Measurements from ENCODE around the gene ZNF224. TPM values are rescaled to one million over a fixed set of nuclear protein-coding genes. Genes with fewer than 3 reads are reported as not detected.
A peak's percentile ranks its signal among the peaks of the same experiment; 100 is the strongest.

ZNF224 gene
- total and polyA plus RNA-seq, 5 donors from 2014 or later = 9.4 to 42.5 (median 12.7) TPM

- H3K27me3 ChIP-seq (ENCODE audit: control insufficient read depth, insufficient read depth, low read length) = no peaks in the 10 kb centered on the region
- H3K4me3 Mint-ChIP-seq = peak within 1 kb of the TSS; percentile 93 to 97 (median 96)
- peaks cover 4% of the 10 kb centered on the region for H3K27me3 Mint-ChIP-seq
- peak within 1 kb of the TSS; percentile 79 to 91 (median 91) for H3K27ac Mint-ChIP-seq
- no peaks in the 10 kb centered on the region for H3K9me3 ChIP-seq (ENCODE audit: control insufficient read depth in 2 of 2, low read length in 2 of 2)
- DNase-seq = peak; percentile 58 to 80 (median 61)
- H3K36me3 ChIP-seq (ENCODE audit: control insufficient read depth, insufficient read depth, low read length) = peaks cover 21% of the 10 kb centered on the region
- peak within 1 kb of the TSS; percentile 88 for H3K4me3 ChIP-seq (ENCODE audit: low read depth, low read length)
- peak; percentile 68 to 84 for ATAC-seq (ENCODE audit: low read depth in 2 of 2)
- peaks cover 15 to 40% (median 33%) of the 10 kb centered on the region in 4 donors for H3K4me1 Mint-ChIP-seq
- peak within 1 kb of the TSS; percentile 58 for H3K27ac ChIP-seq (ENCODE audit: insufficient read depth, low read length, poor library complexity, severe bottlenecking)
- peaks cover 17% of the 10 kb centered on the region for H3K4me1 ChIP-seq (ENCODE audit: control insufficient read depth, insufficient read depth, low read length, poor library complexity, severe bottlenecking)
- peaks cover 0 to 8% (median 1%) of the 10 kb centered on the region in 7 donors for H3K9me3 Mint-ChIP-seq
- H3K36me3 Mint-ChIP-seq = peaks cover 30% of the 10 kb centered on the region
Observed at GRCh38 chr19:44141191-44142058, 47.3 kb downstream of the ZNF224 start, which contains the start of gene ZNF234. ZNF234 (plus strand) TSS chr19:44141554; CDS start chr19:44144633, 3,079 bp downstream.

- no peak for DNase-seq
- Histone ChIP-seq H3K9me3 (ENCODE audit: control insufficient read depth in 2 of 2, low read length in 2 of 2) (no peaks in the 10 kb centered on the region), H3K4me1 (ENCODE audit: control insufficient read depth, insufficient read depth, low read length, poor library complexity, severe bottlenecking) (peaks cover 17% of the 10 kb centered on the region), H3K4me3 (ENCODE audit: low read depth, low read length) (peak overlapping the region; percentile 82), H3K27ac (ENCODE audit: insufficient read depth, low read length, poor library complexity, severe bottlenecking) (peak overlapping the region; percentile 58), H3K36me3 (ENCODE audit: control insufficient read depth, insufficient read depth, low read length) (peaks cover 21% of the 10 kb centered on the region), H3K27me3 (ENCODE audit: control insufficient read depth, insufficient read depth, low read length) (no peaks in the 10 kb centered on the region)
- Mint-ChIP-seq H3K4me3 (peak overlapping the region; percentile 93 to 97 (median 96)), H3K36me3 (peaks cover 31% of the 10 kb centered on the region), H3K27ac (peak overlapping the region; percentile 79 to 91 (median 91)), H3K4me1 (peaks cover 13 to 40% (median 33%) of the 10 kb centered on the region in 4 donors), H3K27me3 (peaks cover 4% of the 10 kb centered on the region), H3K9me3 (peaks cover 0 to 4% (median 1%) of the 10 kb centered on the region in 7 donors)
- no peak for ATAC-seq (ENCODE audit: low read depth in 2 of 2)
Observed at GRCh38 chr19:44142059-44142433, 47.9 kb downstream of the ZNF224 start.

- Mint-ChIP-seq H3K9me3 (peaks cover 6 to 31% (median 20%) of the 10 kb centered on the region in 7 donors), H3K27ac (no peak overlapping the region), H3K36me3 (peaks cover 80% of the 10 kb centered on the region), H3K4me1 (peaks cover 0 to 4% (median 0%) of the 10 kb centered on the region in 4 donors), H3K4me3 (no peak overlapping the region), H3K27me3 (no peaks in the 10 kb centered on the region)
- DNase-seq = no peak
- Histone ChIP-seq H3K36me3 (ENCODE audit: control insufficient read depth, insufficient read depth, low read length) (peaks cover 82% of the 10 kb centered on the region), H3K9me3 (ENCODE audit: control insufficient read depth in 2 of 2, low read length in 2 of 2) (peaks cover 19 to 23% of the 10 kb centered on the region in 2 experiments), H3K4me1 (ENCODE audit: control insufficient read depth, insufficient read depth, low read length, poor library complexity, severe bottlenecking) (no peaks in the 10 kb centered on the region), H3K4me3 (ENCODE audit: low read depth, low read length) (no peak overlapping the region), H3K27ac (ENCODE audit: insufficient read depth, low read length, poor library complexity, severe bottlenecking) (no peak overlapping the region), H3K27me3 (ENCODE audit: control insufficient read depth, insufficient read depth, low read length) (no peaks in the 10 kb centered on the region)
- no peak for ATAC-seq (ENCODE audit: low read depth in 2 of 2)
Observed at GRCh38 chr19:44149776-44150175, 55.6 kb downstream of the ZNF224 start.

GRCh38 chr19:44151491-44151890 is 57.3 kb downstream of the ZNF224 start:
- Histone ChIP-seq H3K9me3 (ENCODE audit: control insufficient read depth in 2 of 2, low read length in 2 of 2) (peaks cover 36 to 40% of the 10 kb centered on the region in 2 experiments), H3K36me3 (ENCODE audit: control insufficient read depth, insufficient read depth, low read length) (peaks cover 83% of the 10 kb centered on the region), H3K27ac (ENCODE audit: insufficient read depth, low read length, poor library complexity, severe bottlenecking) (no peak overlapping the region), H3K4me3 (ENCODE audit: low read depth, low read length) (no peak overlapping the region), H3K4me1 (ENCODE audit: control insufficient read depth, insufficient read depth, low read length, poor library complexity, severe bottlenecking) (no peaks in the 10 kb centered on the region), H3K27me3 (ENCODE audit: control insufficient read depth, insufficient read depth, low read length) (no peaks in the 10 kb centered on the region)
- Mint-ChIP-seq H3K36me3 (peaks cover 73% of the 10 kb centered on the region), H3K27ac (no peak overlapping the region), H3K4me3 (no peak overlapping the region), H3K27me3 (no peaks in the 10 kb centered on the region), H3K9me3 (peaks cover 6 to 37% (median 26%) of the 10 kb centered on the region in 7 donors), H3K4me1 (no peaks in the 10 kb centered on the region)
- DNase-seq (no peak), ATAC-seq (ENCODE audit: low read depth in 2 of 2) (no peak)

GRCh38 chr19:44156475-44156874 is 62.3 kb downstream of the ZNF224 start:
- Mint-ChIP-seq H3K27me3 (no peaks in the 10 kb centered on the region), H3K36me3 (peaks cover 55% of the 10 kb centered on the region), H3K4me1 (no peaks in the 10 kb centered on the region), H3K27ac (no peak overlapping the region), H3K9me3 (peaks cover 6 to 70% (median 34%) of the 10 kb centered on the region in 7 donors), H3K4me3 (no peak overlapping the region)
- no peak for DNase-seq
- Histone ChIP-seq H3K27me3 (ENCODE audit: control insufficient read depth, insufficient read depth, low read length) (no peaks in the 10 kb centered on the region), H3K36me3 (ENCODE audit: control insufficient read depth, insufficient read depth, low read length) (peaks cover 60% of the 10 kb centered on the region), H3K4me1 (ENCODE audit: control insufficient read depth, insufficient read depth, low read length, poor library complexity, severe bottlenecking) (no peaks in the 10 kb centered on the region), H3K27ac (ENCODE audit: insufficient read depth, low read length, poor library complexity, severe bottlenecking) (no peak overlapping the region), H3K9me3 (ENCODE audit: control insufficient read depth in 2 of 2, low read length in 2 of 2) (peaks cover 65 to 82% of the 10 kb centered on the region in 2 experiments), H3K4me3 (ENCODE audit: low read depth, low read length) (no peak overlapping the region)
- ATAC-seq (ENCODE audit: low read depth in 2 of 2) = no peak

Other genes starting within 250 kb of the ZNF224 start
- 3.2 TPM for gene ZNF404, start 210.4 kb upstream of the ZNF224 start, total RNA-seq
- gene ZNF404, start 210.4 kb upstream of the ZNF224 start, polyA plus RNA-seq = 1 to 10 TPM in 3 of 4 donors, under 1 TPM in 1; 0.63 to 3.5 (median 2.3) TPM
- gene ZNF45, start 159.1 kb upstream of the ZNF224 start, total RNA-seq = 14.8 TPM
- 10 to 100 TPM; 13.0 to 17.5 (median 15.2) TPM for gene ZNF45, start 159.1 kb upstream of the ZNF224 start, polyA plus RNA-seq
- 0.67 TPM for gene ZNF221, start 143.1 kb upstream of the ZNF224 start, total RNA-seq
- under 1 TPM in 3 of 4 donors, not detected in 1; 0.56 to 0.96 (median 0.90) TPM for gene ZNF221, start 143.1 kb upstream of the ZNF224 start, polyA plus RNA-seq
- gene ZNF155, start 110.2 kb upstream of the ZNF224 start, total RNA-seq = 3.9 TPM
- 1 to 10 TPM; 3.4 to 4.8 (median 4.0) TPM for gene ZNF155, start 110.2 kb upstream of the ZNF224 start, polyA plus RNA-seq
- gene ZNF230, start 91.4 kb upstream of the ZNF224 start, total RNA-seq = 3.1 TPM
- 1 to 10 TPM; 2.6 to 5.1 (median 4.2) TPM for gene ZNF230, start 91.4 kb upstream of the ZNF224 start, polyA plus RNA-seq
- 5.0 TPM for gene ZNF222, start 69.0 kb upstream of the ZNF224 start, total RNA-seq
- gene ZNF222, start 69.0 kb upstream of the ZNF224 start, polyA plus RNA-seq = 1 to 10 TPM; 1.9 to 4.9 (median 3.9) TPM
- gene ZNF223, start 42.3 kb upstream of the ZNF224 start, total RNA-seq = 1.4 TPM
- gene ZNF223, start 42.3 kb upstream of the ZNF224 start, polyA plus RNA-seq = 1 to 10 TPM in 2 of 4 donors, under 1 TPM in 2; 0.68 to 3.1 (median 1.8) TPM
- 2.3 TPM for gene ZNF284, start 22.2 kb upstream of the ZNF224 start, total RNA-seq
- 1 to 10 TPM in 1 of 4 donors, under 1 TPM in 3; 0.56 to 1.1 (median 0.60) TPM for gene ZNF284, start 22.2 kb upstream of the ZNF224 start, polyA plus RNA-seq
- gene ZNF225, start 19.0 kb downstream of the ZNF224 start, total RNA-seq = 2.3 TPM
- gene ZNF225, start 19.0 kb downstream of the ZNF224 start, polyA plus RNA-seq = 1 to 10 TPM; 2.1 to 3.9 (median 3.4) TPM
- 4.6 TPM for gene ZNF234, start 47.2 kb downstream of the ZNF224 start, total RNA-seq
- 1 to 10 TPM; 2.9 to 9.3 (median 5.8) TPM for gene ZNF234, start 47.2 kb downstream of the ZNF224 start, polyA plus RNA-seq
- gene ZNF226, start 70.7 kb downstream of the ZNF224 start, total RNA-seq = 11.5 TPM
- gene ZNF226, start 70.7 kb downstream of the ZNF224 start, polyA plus RNA-seq = 10 to 100 TPM; 26.6 to 41.3 (median 30.6) TPM
- 21.6 TPM for gene ZNF227, start 118.2 kb downstream of the ZNF224 start, total RNA-seq
- gene ZNF227, start 118.2 kb downstream of the ZNF224 start, polyA plus RNA-seq = 10 to 100 TPM; 11.4 to 18.0 (median 16.0) TPM
- 0.12 TPM for gene ZNF233, start 165.5 kb downstream of the ZNF224 start, total RNA-seq
- under 1 TPM in 3 of 4 donors, not detected in 1; 0.35 to 0.64 (median 0.56) TPM for gene ZNF233, start 165.5 kb downstream of the ZNF224 start, polyA plus RNA-seq
- 5.4 TPM for gene ZNF235, start 210.7 kb downstream of the ZNF224 start, total RNA-seq
- 1 to 10 TPM; 1.0 to 3.5 (median 2.6) TPM for gene ZNF235, start 210.7 kb downstream of the ZNF224 start, polyA plus RNA-seq